ENCODE results near the gene SCLY.
"Not testable (repeated sequence)": the region's sequence is repeated elsewhere in the genome, so short reads cannot be mapped to it uniquely, and the experiment has no call there.

The SCLY gene

GRCh38 chr2:238055841-238056240, 5.0 kb upstream of the SCLY start:
- Histone ChIP-seq H3K4me3 (ENCODE audit: low read depth, low read length) (no peak overlapping the region), H3K27me3 (no peaks in the 10 kb centered on the region), H3K4me1 (no peaks in the 10 kb centered on the region; the same call in 1 of the 2 replicates), H3K36me3 (no peaks in the 10 kb centered on the region), H3K9me3 (no peaks in the 10 kb centered on the region)
- DNase-seq: no peak
- TF ChIP-seq CTCF (IDR thresholded peaks at IDR 0.05; ENCODE audit: low read depth, low read length): no peak

- DNase-seq; H3K27me3 ChIP-seq; H3K4me1 ChIP-seq; H3K9me3 ChIP-seq; H3K36me3 ChIP-seq; H3K4me3 ChIP-seq (ENCODE audit: low read depth, low read length): not testable (repeated sequence)
These were observed 2.9 kb upstream of the SCLY start for GRCh38 chr2:238057696-238058575.

- Histone ChIP-seq H3K27me3 (no peaks in the 10 kb centered on the region), H3K4me3 (ENCODE audit: low read depth, low read length) (peak overlapping the region; percentile 98; the same call in 1 of the 2 replicates), H3K4me1 (no peaks in the 10 kb centered on the region), H3K36me3 (peaks cover 6% of the 10 kb centered on the region), H3K9me3 (no peaks in the 10 kb centered on the region)
- TF ChIP-seq CTCF (IDR thresholded peaks at IDR 0.05; ENCODE audit: low read depth, low read length): no peak
- DNase-seq: no peak
These were observed 1.3 kb upstream of the SCLY start for GRCh38 chr2:238059505-238059904.

GRCh38 chr2:238060096-238060541, 682 bp upstream of the SCLY start:
- H3K4me1 ChIP-seq: no peaks in the 10 kb centered on the region
- DNase-seq: no peak

GRCh38 chr2:238061315-238062202, 758 bp downstream of the SCLY start:
- Histone ChIP-seq H3K4me1 (no peaks in the 10 kb centered on the region), H3K9me3 (no peaks in the 10 kb centered on the region), H3K36me3 (peaks cover 23% of the 10 kb centered on the region), H3K4me3 (ENCODE audit: low read depth, low read length) (peak overlapping the region; percentile 99), H3K27me3 (no peaks in the 10 kb centered on the region)
- peak; percentile 57 for DNase-seq
- TF ChIP-seq CTCF (IDR thresholded peaks at IDR 0.05; ENCODE audit: low read depth, low read length): 0 out of 2 replicates have a peak, but pooled peaks have one; percentile 5

More at GRCh38 chr2:238060096-238060541, 682 bp upstream of the SCLY start:
- TF ChIP-seq CTCF (IDR thresholded peaks at IDR 0.05; ENCODE audit: low read depth, low read length): no peak
- peak overlapping the region; percentile 98 for H3K4me3 ChIP-seq (ENCODE audit: low read depth, low read length)
- H3K9me3 ChIP-seq: no peaks in the 10 kb centered on the region
- no peaks in the 10 kb centered on the region for H3K27me3 ChIP-seq
- H3K36me3 ChIP-seq: peaks cover 12% of the 10 kb centered on the region

- no peak for TF ChIP-seq CTCF (IDR thresholded peaks at IDR 0.05; ENCODE audit: low read depth, low read length)
- Histone ChIP-seq H3K9me3 (no peaks in the 10 kb centered on the region), H3K4me1 (no peaks in the 10 kb centered on the region), H3K4me3 (ENCODE audit: low read depth, low read length) (no peak overlapping the region), H3K36me3 (peaks cover 28% of the 10 kb centered on the region), H3K27me3 (no peaks in the 10 kb centered on the region)
- DNase-seq: no peak
These were observed 2.8 kb downstream of the SCLY start for GRCh38 chr2:238063414-238064189.
